Liver (tissue), 9 donors: Measurements from ENCODE around the gene UBE3B. TPM values are rescaled to one million over a fixed set of nuclear protein-coding genes. Genes with fewer than 3 reads are reported as not detected.

ENCODE experiments used
- DNase-seq: peaks from one replicate; pipeline ENCODE4 v3.0.0-alpha.2; 2017; ENCODE audit warnings: low spot score
- H3K27ac ChIP-seq, 2 donors: one replicate each; pipeline ENCODE4 v1.7.0; 2013; ENCODE audit warnings: inconsistent platforms in 2 of 2, low read length in 2 of 2, control low read depth in 1 of 2, low read depth in 1 of 2, mild to moderate bottlenecking in 1 of 2
- H3K27me3 ChIP-seq, 4 donors: one replicate each; pipeline versions ENCODE4 v1.6.1 to v1.7.0; 2013; ENCODE audit warnings: low read length in 3 of 4, inconsistent platforms in 1 of 4, mild to moderate bottlenecking in 1 of 4, moderate library complexity in 1 of 4; ENCODE audit not compliant: control insufficient read depth in 4 of 4, insufficient read depth in 4 of 4
- H3K36me3 ChIP-seq, 4 donors: one replicate each; pipeline versions ENCODE4 v1.6.1 to v1.7.0; 2013; ENCODE audit warnings: low read length in 3 of 4, mild to moderate bottlenecking in 3 of 4, low read depth in 1 of 4, moderate library complexity in 1 of 4; ENCODE audit not compliant: control insufficient read depth in 4 of 4, insufficient read depth in 3 of 4
- H3K4me1 ChIP-seq, 4 donors: one replicate each; pipeline versions ENCODE4 v1.6.1 to v1.7.0; 2013; ENCODE audit warnings: low read length in 3 of 4, mild to moderate bottlenecking in 3 of 4, moderate library complexity in 1 of 4; ENCODE audit not compliant: control insufficient read depth in 4 of 4, insufficient read depth in 4 of 4
- H3K4me3 ChIP-seq, 3 donors: one replicate each; pipeline versions ENCODE4 v1.6.1 to v1.7.0; 2013; ENCODE audit warnings: low read length in 3 of 3, control low read depth in 1 of 3, low read depth in 1 of 3, mild to moderate bottlenecking in 1 of 3
- H3K9ac ChIP-seq, 2 donors: one replicate each; pipeline ENCODE4 v1.7.0; 2013; ENCODE audit warnings: low read length in 2 of 2, mild to moderate bottlenecking in 2 of 2, moderate library complexity in 2 of 2, control low read depth in 1 of 2, low read depth in 1 of 2
- H3K9me3 ChIP-seq, 4 donors: one replicate each; pipeline versions ENCODE4 v1.6.1 to v1.7.0; 2013; ENCODE audit warnings: low read length in 3 of 4; ENCODE audit not compliant: control insufficient read depth in 4 of 4
- ATF3 ChIP-seq: IDR thresholded peaks from 2 replicates; pipeline ENCODE4 v1.6.1; 2016; ENCODE audit warnings: antibody characterized with exemption
- EGR1 ChIP-seq, 2 donors: IDR thresholded peaks; 2 replicates each; pipeline ENCODE4 v1.6.1; 2016 to 2018; ENCODE audit warnings: antibody characterized with exemption in 2 of 2, low read depth in 2 of 2
- FOXA1 ChIP-seq: IDR thresholded peaks from 2 replicates; pipeline ENCODE4 v1.6.1; 2016; ENCODE audit warnings: antibody characterized with exemption
- FOXA2 ChIP-seq: IDR thresholded peaks from 2 replicates; pipeline ENCODE4 v1.6.1; 2016; ENCODE audit warnings: antibody characterized with exemption
- GABPA ChIP-seq, 2 donors: IDR thresholded peaks in 1 of 2; conservative IDR thresholded peaks in 1 of 2; 2 replicates each; pipeline ENCODE4 v1.6.1; 2016; ENCODE audit warnings: antibody characterized with exemption in 2 of 2, mild to moderate bottlenecking in 1 of 2, moderate library complexity in 1 of 2
- HNF4A ChIP-seq, 2 donors: conservative IDR thresholded peaks; 2 replicates each; pipeline ENCODE4 v1.6.1; 2016; ENCODE audit warnings: antibody characterized with exemption in 2 of 2, mild to moderate bottlenecking in 2 of 2
- HNF4G ChIP-seq: IDR thresholded peaks from 2 replicates; pipeline ENCODE4 v1.6.1; 2016; ENCODE audit warnings: antibody characterized with exemption
- JUND ChIP-seq, 2 donors: IDR thresholded peaks; 2 replicates each; pipeline ENCODE4 v1.6.1; 2016; ENCODE audit warnings: antibody characterized with exemption in 2 of 2
- MAX ChIP-seq: IDR thresholded peaks from 2 replicates; pipeline ENCODE4 v1.6.1; 2016; ENCODE audit warnings: antibody characterized with exemption
- NR2F2 ChIP-seq: IDR thresholded peaks from 2 replicates; pipeline ENCODE4 v1.6.1; 2016; ENCODE audit warnings: antibody characterized with exemption
- RAD21 ChIP-seq, 2 donors: IDR thresholded peaks; 2 replicates each; pipeline ENCODE4 v1.6.1; 2016; ENCODE audit warnings: antibody characterized with exemption in 2 of 2, mild to moderate bottlenecking in 2 of 2
- REST ChIP-seq: IDR thresholded peaks from 2 replicates; pipeline ENCODE4 v1.6.1; 2016; ENCODE audit warnings: antibody characterized with exemption, mild to moderate bottlenecking
- RXRA ChIP-seq, 2 donors: IDR thresholded peaks; 2 replicates each; pipeline ENCODE4 v1.6.1; 2017 to 2018; ENCODE audit warnings: antibody characterized with exemption in 2 of 2, mild to moderate bottlenecking in 1 of 2
- SP1 ChIP-seq: IDR thresholded peaks from 2 replicates; pipeline ENCODE4 v1.6.1; 2018; ENCODE audit warnings: antibody characterized with exemption, mild to moderate bottlenecking
- TAF1 ChIP-seq: conservative IDR thresholded peaks from 2 replicates; pipeline ENCODE4 v1.6.1; 2016; ENCODE audit warnings: antibody characterized with exemption, mild to moderate bottlenecking
- YY1 ChIP-seq: IDR thresholded peaks from 2 replicates; pipeline ENCODE4 v1.6.1; 2016; ENCODE audit warnings: antibody characterized with exemption, mild to moderate bottlenecking
- ZBTB33 ChIP-seq: IDR thresholded peaks from 2 replicates; pipeline ENCODE4 v1.6.1; 2016; ENCODE audit warnings: antibody characterized with exemption
- WGBS: extraction: QIAGEN DNeasy Blood & Tissue Kit; methylation state at CpG from one replicate; pipeline ENCODE4 v1.1.7; 2013; 5-methylcytosine and 5-hydroxymethylcytosine counted together
- polyA plus RNA-seq, 2 donors: library from polyadenylated mRNA; stranded (reverse) in 1 of 2; unstranded in 1 of 2; fragments of 200-250 nt in 1 of 2; fragments of >200 nt in 1 of 2; fragmentation: Nextera tagmentation in 1 of 2; extraction: Ambion mirVana in 1 of 2; gene quantifications; one replicate each; pipeline versions ENCODE4 v1.2.1 to v1.2.3, GENCODE V29; 2013 to 2015
- total RNA-seq, 2 donors: library from RNA; depleted of rRNA; stranded (reverse); fragments of >200 nt; gene quantifications; one replicate each; pipeline ENCODE4 v1.2.3, GENCODE V29; 2014
- TF ChIP-seq, protein P1 (sequence below): fragments of 150-350 bp; IDR thresholded peaks from 2 replicates; pipeline ENCODE4 v1.5.1; 2017; ENCODE audit warnings: improper control_type of control experiment, low read depth, low read length; ENCODE audit not compliant: missing input control
- donor health status: healthy.
- donor health status: healthy.
- donor health status: healthy.
- donor health status: healthy.
- donor health status: healthy.

The UBE3B gene
- total and polyA plus RNA-seq, 4 donors: 9.3 to 43.4 (median 24.1) TPM

- TF ChIP-seq ZBTB33: no peak
- TF ChIP-seq JUND (IDR thresholded peaks at IDR 0.05): no peak
- no peak for TF ChIP-seq RXRA (IDR thresholded peaks at IDR 0.05)
- TF ChIP-seq GABPA (IDR thresholded peaks at IDR 0.05 in 1 of 2, conservative IDR thresholded peaks at IDR 0.05 in 1 of 2): no peak
- no peak for TF ChIP-seq HNF4G
- TF ChIP-seq YY1: no peak
- TF ChIP-seq FOXA1: no peak
Measured at GRCh38 chr12:109544955-109545531, 67.6 kb downstream of the UBE3B start (continued).

DNA sequence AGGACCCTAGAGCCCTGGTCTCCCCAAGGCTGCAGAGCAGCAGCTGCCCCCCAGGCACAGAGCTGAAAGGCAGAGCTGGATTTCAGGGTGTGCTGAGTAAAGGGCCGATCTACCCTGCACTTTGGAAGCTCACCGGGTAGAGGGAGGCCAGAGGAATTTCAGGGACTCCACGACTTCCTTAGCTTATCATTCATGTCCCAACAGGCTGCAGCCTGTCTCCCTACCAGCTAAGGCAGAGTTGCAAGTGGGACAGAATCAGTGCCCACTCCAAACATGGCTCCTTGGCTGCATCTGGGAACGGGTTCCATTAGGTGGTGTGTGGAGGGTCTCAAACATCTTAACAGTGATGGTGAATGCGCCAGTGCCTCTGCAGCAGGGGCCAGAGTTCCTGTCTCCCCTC, 68.4 kb downstream of the UBE3B start:
- WGBS: 75% methylated on average over 5 of the region's 5 CpGs
- peaks cover 0 to 3% (median 0%) of the 10 kb centered on the region in 4 donors for H3K4me1 ChIP-seq
- TF ChIP-seq, protein P1, sequence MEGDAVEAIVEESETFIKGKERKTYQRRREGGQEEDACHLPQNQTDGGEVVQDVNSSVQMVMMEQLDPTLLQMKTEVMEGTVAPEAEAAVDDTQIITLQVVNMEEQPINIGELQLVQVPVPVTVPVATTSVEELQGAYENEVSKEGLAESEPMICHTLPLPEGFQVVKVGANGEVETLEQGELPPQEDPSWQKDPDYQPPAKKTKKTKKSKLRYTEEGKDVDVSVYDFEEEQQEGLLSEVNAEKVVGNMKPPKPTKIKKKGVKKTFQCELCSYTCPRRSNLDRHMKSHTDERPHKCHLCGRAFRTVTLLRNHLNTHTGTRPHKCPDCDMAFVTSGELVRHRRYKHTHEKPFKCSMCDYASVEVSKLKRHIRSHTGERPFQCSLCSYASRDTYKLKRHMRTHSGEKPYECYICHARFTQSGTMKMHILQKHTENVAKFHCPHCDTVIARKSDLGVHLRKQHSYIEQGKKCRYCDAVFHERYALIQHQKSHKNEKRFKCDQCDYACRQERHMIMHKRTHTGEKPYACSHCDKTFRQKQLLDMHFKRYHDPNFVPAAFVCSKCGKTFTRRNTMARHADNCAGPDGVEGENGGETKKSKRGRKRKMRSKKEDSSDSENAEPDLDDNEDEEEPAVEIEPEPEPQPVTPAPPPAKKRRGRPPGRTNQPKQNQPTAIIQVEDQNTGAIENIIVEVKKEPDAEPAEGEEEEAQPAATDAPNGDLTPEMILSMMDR: no peak
- no peak for TF ChIP-seq JUND (IDR thresholded peaks at IDR 0.05)
- TF ChIP-seq TAF1: no peak
- TF ChIP-seq MAX: no peak
- TF ChIP-seq SP1: no peak
- TF ChIP-seq ZBTB33: no peak
- TF ChIP-seq HNF4A (conservative IDR thresholded peaks at IDR 0.05): no peak
- TF ChIP-seq FOXA2: no peak
- no peak for TF ChIP-seq NR2F2
- no peak for TF ChIP-seq REST
- no peak for TF ChIP-seq YY1
- TF ChIP-seq FOXA1: no peak
- no peak for TF ChIP-seq RXRA (IDR thresholded peaks at IDR 0.05)
- TF ChIP-seq EGR1 (IDR thresholded peaks at IDR 0.05; ENCODE audit: low read depth in 2 of 2): no peak
- TF ChIP-seq ATF3: no peak
- TF ChIP-seq HNF4G: no peak
- no peak for TF ChIP-seq RAD21 (IDR thresholded peaks at IDR 0.05)
- TF ChIP-seq GABPA (IDR thresholded peaks at IDR 0.05 in 1 of 2, conservative IDR thresholded peaks at IDR 0.05 in 1 of 2): no peak
- no peak overlapping the region for H3K9ac ChIP-seq
- H3K4me3 ChIP-seq: no peak overlapping the region
- H3K27me3 ChIP-seq: peaks cover 0 to 4% (median 0%) of the 10 kb centered on the region in 4 donors
- H3K9me3 ChIP-seq: no peaks in the 10 kb centered on the region
- no peaks in the 10 kb centered on the region for H3K36me3 ChIP-seq
- no peak overlapping the region for H3K27ac ChIP-seq
- no peak for DNase-seq
